Sigmoid colon (tissue), 4 donors: Measurements from ENCODE around the gene ITGA7.

Source experiments
- CTCF ChIP-seq, 4 experiments: fragments of 450-650 bp in 3 of 4; fragments of 200-600 bp in 1 of 4; IDR thresholded peaks; one replicate each; pipeline ENCODE4 v1.5.1; 2016 to 2019; ENCODE audit warnings: antibody characterized with exemption in 4 of 4, mild to moderate bottlenecking in 3 of 4, moderate library complexity in 2 of 4
- EP300 ChIP-seq, 4 donors: sonication (generic); formaldehyde crosslinking; IDR thresholded peaks; one replicate each; pipeline ENCODE4 v1.6.1; 2017; ENCODE audit warnings: antibody characterized with exemption in 4 of 4
- POLR2A ChIP-seq, 2 donors: fragments of 450-650 bp; IDR thresholded peaks; one replicate each; pipeline ENCODE4 v1.6.1; 2016; ENCODE audit warnings: antibody characterized with exemption in 2 of 2, mild to moderate bottlenecking in 2 of 2, moderate library complexity in 2 of 2
- POLR2AphosphoS5 ChIP-seq, 4 donors: sonication (generic); formaldehyde crosslinking; IDR thresholded peaks; one replicate each; pipeline ENCODE4 v1.6.1; 2017; ENCODE audit warnings: antibody characterized with exemption in 4 of 4

- TF ChIP-seq POLR2A (IDR thresholded peaks at IDR 0.05) = no peak
- TF ChIP-seq EP300 (IDR thresholded peaks at IDR 0.05) = no peak
- TF ChIP-seq CTCF (IDR thresholded peaks at IDR 0.05) = no peak
- no peak for TF ChIP-seq POLR2AphosphoS5 (IDR thresholded peaks at IDR 0.05)
Measured at GRCh38 chr12:55698241-55698955, 9.3 kb downstream of the ITGA7 start.
